HepG2 (cell line): ENCODE measurements around the gene RPL37A. TPM values are rescaled to one million over a fixed set of nuclear protein-coding genes. Genes with fewer than 3 reads are reported as not detected.
A peak's percentile ranks its signal among the peaks of the same experiment; 100 is the strongest.

Source experiments
- AGO1 ChIP-seq: fragments of 200-400 bp; formaldehyde crosslinking; IDR thresholded peaks from 2 replicates; pipeline ENCODE4 v1.6.1; 2017; ENCODE audit warnings: mild to moderate bottlenecking, low read depth, low read length, moderate library complexity; ENCODE audit not compliant: poor library complexity, severe bottlenecking
- CHD4 ChIP-seq: fragments of 200-600 bp; sonication (generic); IDR thresholded peaks from 2 replicates; pipeline ENCODE4 v1.7.0; 2017; ENCODE audit warnings: mild to moderate bottlenecking, low read length, borderline replicate concordance
- CREB1 ChIP-seq, 2 experiments: fragments of 450-650 bp in 1 of 2; IDR thresholded peaks; 2 replicates each; pipeline ENCODE4 v1.6.1; 2016 to 2017; ENCODE audit warnings: control low read depth in 1 of 2, mild to moderate bottlenecking in 1 of 2, missing compliant biosample characterization in 1 of 2, missing genetic modification characterization in 1 of 2
- HDAC1 ChIP-seq: sonication (generic); formaldehyde crosslinking; IDR thresholded peaks from 2 replicates; pipeline ENCODE4 v1.5.1; 2020; ENCODE audit warnings: mild to moderate bottlenecking, missing genetic modification reagents
- MATR3 ChIP-seq: sonication (generic); formaldehyde crosslinking; IDR thresholded peaks from 2 replicates; pipeline ENCODE4 v1.4.0; 2020; ENCODE audit warnings: missing genetic modification reagents
- MIER2 ChIP-seq: IDR thresholded peaks from 2 replicates; pipeline ENCODE4 v1.6.1; 2016; ENCODE audit warnings: missing biosample characterization, missing genetic modification reagents
- NR1H2 ChIP-seq: sonication (generic); formaldehyde crosslinking; IDR thresholded peaks from 2 replicates; pipeline ENCODE4 v1.8.1; 2022; ENCODE audit warnings: low read depth, missing genetic modification reagents, borderline replicate concordance
- STAG1 ChIP-seq: sonication (generic); formaldehyde crosslinking; IDR thresholded peaks from 2 replicates; pipeline ENCODE4 v1.4.0; 2020; ENCODE audit warnings: missing genetic modification reagents
- STAT5B ChIP-seq: sonication (generic); formaldehyde crosslinking; IDR thresholded peaks from 2 replicates; pipeline ENCODE4 v1.4.0; 2020; ENCODE audit warnings: missing genetic modification reagents
- ZNF20 ChIP-seq: sonication (generic); formaldehyde crosslinking; IDR thresholded peaks from 2 replicates; pipeline ENCODE4 v1.4.0; 2020; ENCODE audit warnings: mild to moderate bottlenecking, moderate library complexity, missing genetic modification reagents
- ZNF724P ChIP-seq: sonication (generic); formaldehyde crosslinking; IDR thresholded peaks from 2 replicates; pipeline ENCODE4 v1.8.0; 2022; ENCODE audit warnings: missing genetic modification reagents, borderline replicate concordance
- ZNF746 ChIP-seq: sonication (generic); formaldehyde crosslinking; IDR thresholded peaks from 2 replicates; pipeline ENCODE4 v1.8.0; 2022; ENCODE audit warnings: mild to moderate bottlenecking, missing genetic modification reagents
- ZNF766 ChIP-seq: sonication (generic); formaldehyde crosslinking; IDR thresholded peaks from 2 replicates; pipeline ENCODE4 v1.5.0; 2020; ENCODE audit warnings: missing genetic modification reagents, borderline replicate concordance
- polyA plus RNA-seq, 8 experiments: library from polyadenylated mRNA; depleted of rRNA in 3 of 8; stranded (reverse) in 7 of 8; unstranded in 1 of 8; fragments of >200 nt; fragmentation: Illumina TruSeq in 4 of 8; extraction: Trizol in 4 of 8; gene quantifications; 2 replicates each; pipeline versions ENCODE4 v1.2.1 to v1.2.3, GENCODE V29; 2011 to 2016; ENCODE audit warnings: low read depth in 4 of 8, missing spikeins in 1 of 8, mixed read lengths in 1 of 8; ENCODE audit not compliant: insufficient read depth in 1 of 8
- total RNA-seq, 5 experiments: library from RNA; depleted of rRNA; stranded (reverse); fragments of >200 nt; fragmentation: Illumina TruSeq; extraction: Trizol; gene quantifications; 2 replicates each; pipeline ENCODE4 v1.2.3, GENCODE V29; 2016; ENCODE audit warnings: low read depth in 1 of 5
- TF ChIP-seq, protein P1 (sequence below): sonication (generic); formaldehyde crosslinking; IDR thresholded peaks from 2 replicates; pipeline ENCODE4 v1.5.1; 2020; ENCODE audit warnings: mild to moderate bottlenecking, moderate library complexity, missing genetic modification reagents
- TF ChIP-seq, protein P2 (sequence below): sonication (generic); formaldehyde crosslinking; IDR thresholded peaks from 2 replicates; pipeline ENCODE4 v1.8.1; 2023; ENCODE audit warnings: mild to moderate bottlenecking, missing genetic modification reagents
- TF ChIP-seq, protein P3 (sequence below): sonication (generic); formaldehyde crosslinking; IDR thresholded peaks from 2 replicates; pipeline ENCODE4 v1.4.0; 2020; ENCODE audit warnings: mild to moderate bottlenecking, missing genetic modification reagents
- TF ChIP-seq, protein P4 (sequence below): sonication (generic); IDR thresholded peaks from 2 replicates; pipeline ENCODE4 v1.6.1; 2016; ENCODE audit warnings: low read depth, borderline replicate concordance
- TF ChIP-seq, protein P5 (sequence below): sonication (generic); formaldehyde crosslinking; IDR thresholded peaks from 2 replicates; pipeline ENCODE4 v1.4.0; 2020; ENCODE audit warnings: missing genetic modification reagents, mild to moderate bottlenecking, borderline replicate concordance

The RPL37A gene
- total and polyA plus RNA-seq, 2 of the 13 experiments (the other 11 are each of a cell fraction or from before 2014, with no cell fraction given): 6,902 to 7,910 TPM

DNA sequence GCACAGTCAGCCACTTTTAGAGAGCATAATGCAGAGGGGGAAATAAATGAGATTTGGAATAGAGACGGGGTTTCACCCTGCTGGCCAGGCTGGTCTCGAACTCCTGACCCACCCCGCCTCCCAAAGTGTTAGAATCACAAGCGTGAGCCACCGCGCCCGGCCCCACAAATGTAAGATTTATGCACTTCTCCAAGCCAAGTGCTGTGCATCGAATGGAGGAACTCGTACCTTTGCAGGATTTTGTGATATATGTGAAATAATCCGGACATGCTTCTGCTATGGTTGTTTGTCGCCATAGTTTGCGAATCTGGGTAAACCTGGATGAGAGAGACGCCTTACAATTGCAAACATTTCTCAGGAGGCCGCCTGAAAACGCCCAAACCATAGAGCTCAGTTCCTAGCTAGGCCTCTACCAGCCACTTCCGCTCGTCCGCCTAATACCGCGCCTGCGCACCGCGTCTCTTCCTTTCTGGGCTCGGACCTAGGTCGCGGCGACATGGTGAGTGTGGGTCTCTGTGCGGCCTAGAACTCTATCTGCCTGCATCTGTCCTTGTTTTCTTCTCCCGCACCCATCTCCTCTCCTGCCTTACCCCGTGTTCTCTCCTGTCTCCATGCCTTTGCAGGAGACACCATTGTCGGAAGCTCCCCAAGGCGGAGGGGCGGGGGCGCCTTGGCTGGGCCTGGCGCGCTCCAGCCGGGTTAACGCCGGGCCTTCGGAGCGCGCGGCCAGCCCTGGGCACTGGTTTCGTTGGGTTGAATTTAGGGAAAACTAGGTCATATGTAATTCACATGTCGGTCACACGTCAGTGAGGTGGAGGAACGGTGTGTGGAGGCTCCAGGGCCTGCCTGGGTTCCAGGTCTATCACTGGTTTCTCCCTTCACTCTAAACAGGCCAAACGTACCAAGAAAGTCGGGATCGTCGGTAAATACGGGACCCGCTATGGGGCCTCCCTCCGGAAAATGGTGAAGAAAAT, at the start of gene RPL37A (continued):
- TF ChIP-seq, protein P1, sequence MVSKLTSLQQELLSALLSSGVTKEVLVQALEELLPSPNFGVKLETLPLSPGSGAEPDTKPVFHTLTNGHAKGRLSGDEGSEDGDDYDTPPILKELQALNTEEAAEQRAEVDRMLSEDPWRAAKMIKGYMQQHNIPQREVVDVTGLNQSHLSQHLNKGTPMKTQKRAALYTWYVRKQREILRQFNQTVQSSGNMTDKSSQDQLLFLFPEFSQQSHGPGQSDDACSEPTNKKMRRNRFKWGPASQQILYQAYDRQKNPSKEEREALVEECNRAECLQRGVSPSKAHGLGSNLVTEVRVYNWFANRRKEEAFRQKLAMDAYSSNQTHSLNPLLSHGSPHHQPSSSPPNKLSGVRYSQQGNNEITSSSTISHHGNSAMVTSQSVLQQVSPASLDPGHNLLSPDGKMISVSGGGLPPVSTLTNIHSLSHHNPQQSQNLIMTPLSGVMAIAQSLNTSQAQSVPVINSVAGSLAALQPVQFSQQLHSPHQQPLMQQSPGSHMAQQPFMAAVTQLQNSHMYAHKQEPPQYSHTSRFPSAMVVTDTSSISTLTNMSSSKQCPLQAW (CRISPR knock-in tag): peak; percentile 94
- TF ChIP-seq, protein P2, sequence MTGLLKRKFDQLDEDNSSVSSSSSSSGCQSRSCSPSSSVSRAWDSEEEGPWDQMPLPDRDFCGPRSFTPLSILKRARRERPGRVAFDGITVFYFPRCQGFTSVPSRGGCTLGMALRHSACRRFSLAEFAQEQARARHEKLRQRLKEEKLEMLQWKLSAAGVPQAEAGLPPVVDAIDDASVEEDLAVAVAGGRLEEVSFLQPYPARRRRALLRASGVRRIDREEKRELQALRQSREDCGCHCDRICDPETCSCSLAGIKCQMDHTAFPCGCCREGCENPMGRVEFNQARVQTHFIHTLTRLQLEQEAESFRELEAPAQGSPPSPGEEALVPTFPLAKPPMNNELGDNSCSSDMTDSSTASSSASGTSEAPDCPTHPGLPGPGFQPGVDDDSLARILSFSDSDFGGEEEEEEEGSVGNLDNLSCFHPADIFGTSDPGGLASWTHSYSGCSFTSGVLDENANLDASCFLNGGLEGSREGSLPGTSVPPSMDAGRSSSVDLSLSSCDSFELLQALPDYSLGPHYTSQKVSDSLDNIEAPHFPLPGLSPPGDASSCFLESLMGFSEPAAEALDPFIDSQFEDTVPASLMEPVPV (CRISPR knock-in tag): peak; percentile 92
- TF ChIP-seq NR1H2 (CRISPR knock-in tag) (peak; percentile 96), ZNF746 (CRISPR knock-in tag) (peak; percentile 52; the same call in 1 of the 2 replicates), HDAC1 (CRISPR knock-in tag) (peak; percentile 87), AGO1 (peak; percentile 68), CHD4 (peak; percentile 95), ZNF766 (CRISPR knock-in tag) (peak; percentile 85), MIER2 (CRISPR knock-in tag) (peak; percentile 65; the same call in 1 of the 2 replicates), MATR3 (no peak), ZNF20 (CRISPR knock-in tag) (peak; percentile 85; the same call in 1 of the 2 replicates), CREB1 (IDR thresholded peaks at IDR 0.05) (peak; percentile 22; the same call in 1 of the 2 replicates), CREB1 (CRISPR knock-in tag; IDR thresholded peaks at IDR 0.05) (peak; percentile 81), ZNF724P (CRISPR knock-in tag) (no peak), STAT5B (CRISPR knock-in tag) (peak; percentile 9; the same call in 1 of the 2 replicates), STAG1 (CRISPR knock-in tag) (peak; percentile 2; the same call in 1 of the 2 replicates)
- TF ChIP-seq, protein P3, sequence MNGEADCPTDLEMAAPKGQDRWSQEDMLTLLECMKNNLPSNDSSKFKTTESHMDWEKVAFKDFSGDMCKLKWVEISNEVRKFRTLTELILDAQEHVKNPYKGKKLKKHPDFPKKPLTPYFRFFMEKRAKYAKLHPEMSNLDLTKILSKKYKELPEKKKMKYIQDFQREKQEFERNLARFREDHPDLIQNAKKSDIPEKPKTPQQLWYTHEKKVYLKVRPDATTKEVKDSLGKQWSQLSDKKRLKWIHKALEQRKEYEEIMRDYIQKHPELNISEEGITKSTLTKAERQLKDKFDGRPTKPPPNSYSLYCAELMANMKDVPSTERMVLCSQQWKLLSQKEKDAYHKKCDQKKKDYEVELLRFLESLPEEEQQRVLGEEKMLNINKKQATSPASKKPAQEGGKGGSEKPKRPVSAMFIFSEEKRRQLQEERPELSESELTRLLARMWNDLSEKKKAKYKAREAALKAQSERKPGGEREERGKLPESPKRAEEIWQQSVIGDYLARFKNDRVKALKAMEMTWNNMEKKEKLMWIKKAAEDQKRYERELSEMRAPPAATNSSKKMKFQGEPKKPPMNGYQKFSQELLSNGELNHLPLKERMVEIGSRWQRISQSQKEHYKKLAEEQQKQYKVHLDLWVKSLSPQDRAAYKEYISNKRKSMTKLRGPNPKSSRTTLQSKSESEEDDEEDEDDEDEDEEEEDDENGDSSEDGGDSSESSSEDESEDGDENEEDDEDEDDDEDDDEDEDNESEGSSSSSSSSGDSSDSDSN: peak; percentile 81
- TF ChIP-seq, protein P4, sequence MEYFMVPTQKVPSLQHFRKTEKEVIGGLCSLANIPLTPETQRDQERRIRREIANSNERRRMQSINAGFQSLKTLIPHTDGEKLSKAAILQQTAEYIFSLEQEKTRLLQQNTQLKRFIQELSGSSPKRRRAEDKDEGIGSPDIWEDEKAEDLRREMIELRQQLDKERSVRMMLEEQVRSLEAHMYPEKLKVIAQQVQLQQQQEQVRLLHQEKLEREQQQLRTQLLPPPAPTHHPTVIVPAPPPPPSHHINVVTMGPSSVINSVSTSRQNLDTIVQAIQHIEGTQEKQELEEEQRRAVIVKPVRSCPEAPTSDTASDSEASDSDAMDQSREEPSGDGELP: peak; percentile 62; the same call in 1 of the 2 replicates
- TF ChIP-seq, protein P5, sequence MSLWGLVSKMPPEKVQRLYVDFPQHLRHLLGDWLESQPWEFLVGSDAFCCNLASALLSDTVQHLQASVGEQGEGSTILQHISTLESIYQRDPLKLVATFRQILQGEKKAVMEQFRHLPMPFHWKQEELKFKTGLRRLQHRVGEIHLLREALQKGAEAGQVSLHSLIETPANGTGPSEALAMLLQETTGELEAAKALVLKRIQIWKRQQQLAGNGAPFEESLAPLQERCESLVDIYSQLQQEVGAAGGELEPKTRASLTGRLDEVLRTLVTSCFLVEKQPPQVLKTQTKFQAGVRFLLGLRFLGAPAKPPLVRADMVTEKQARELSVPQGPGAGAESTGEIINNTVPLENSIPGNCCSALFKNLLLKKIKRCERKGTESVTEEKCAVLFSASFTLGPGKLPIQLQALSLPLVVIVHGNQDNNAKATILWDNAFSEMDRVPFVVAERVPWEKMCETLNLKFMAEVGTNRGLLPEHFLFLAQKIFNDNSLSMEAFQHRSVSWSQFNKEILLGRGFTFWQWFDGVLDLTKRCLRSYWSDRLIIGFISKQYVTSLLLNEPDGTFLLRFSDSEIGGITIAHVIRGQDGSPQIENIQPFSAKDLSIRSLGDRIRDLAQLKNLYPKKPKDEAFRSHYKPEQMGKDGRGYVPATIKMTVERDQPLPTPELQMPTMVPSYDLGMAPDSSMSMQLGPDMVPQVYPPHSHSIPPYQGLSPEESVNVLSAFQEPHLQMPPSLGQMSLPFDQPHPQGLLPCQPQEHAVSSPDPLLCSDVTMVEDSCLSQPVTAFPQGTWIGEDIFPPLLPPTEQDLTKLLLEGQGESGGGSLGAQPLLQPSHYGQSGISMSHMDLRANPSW: peak; percentile 84; the same call in 1 of the 2 replicates
